Measurements from ENCODE around the gene NOXA1. TPM values are rescaled to one million over a fixed set of nuclear protein-coding genes. Genes with fewer than 3 reads are reported as not detected.
"Not testable (repeated sequence)": the region's sequence is repeated elsewhere in the genome, so short reads cannot be mapped to it uniquely, and the experiment has no call there.

NOXA1 gene
- total RNA-seq, 1 donor from 2014 or later, result 6.9 TPM

- DNase-seq (no peak), ATAC-seq (no peak)
- Histone ChIP-seq H3K27me3 (ENCODE audit: low read depth) (no peaks in the 10 kb centered on the region), H3K4me1 (peaks cover 17% of the 10 kb centered on the region), H3K27ac (no peak overlapping the region), H3K4me3 (no peak overlapping the region), H3K9me3 (no peaks in the 10 kb centered on the region), H3K36me3 (no peaks in the 10 kb centered on the region)
- intact Hi-C loops (cut with DNase I), result no loop called here
- TF ChIP-seq CTCF (IDR thresholded peaks at IDR 0.05), result no peak
These were observed 25.4 kb downstream of the NOXA1 start for GRCh38 chr9:137448602-137448962.

- Histone ChIP-seq H3K4me1 (peaks cover 20% of the 10 kb centered on the region), H3K36me3 (no peaks in the 10 kb centered on the region), H3K27me3 (ENCODE audit: low read depth) (no peaks in the 10 kb centered on the region), H3K9me3 (no peaks in the 10 kb centered on the region), H3K27ac (no peak overlapping the region), H3K4me3 (no peak overlapping the region)
- DNase-seq, result peak; percentile 42
- no peak for ATAC-seq
- TF ChIP-seq CTCF (IDR thresholded peaks at IDR 0.05), result no peak
- intact Hi-C loops (cut with DNase I), result no loop called here
These were observed 26.1 kb downstream of the NOXA1 start for GRCh38 chr9:137449081-137449844.

GRCh38 chr9:137449931-137450538, 26.8 kb downstream of the NOXA1 start:
- Histone ChIP-seq H3K9me3 (no peaks in the 10 kb centered on the region), H3K4me3 (no peak overlapping the region), H3K27me3 (ENCODE audit: low read depth) (no peaks in the 10 kb centered on the region), H3K4me1 (peaks cover 24% of the 10 kb centered on the region), H3K36me3 (no peaks in the 10 kb centered on the region), H3K27ac (no peak overlapping the region)
- intact Hi-C loops (cut with DNase I), result no loop called here
- ATAC-seq (no peak), DNase-seq (peak; percentile 42)
- TF ChIP-seq CTCF (IDR thresholded peaks at IDR 0.05), result no peak

GRCh38 chr9:137450539-137451222, 27.5 kb downstream of the NOXA1 start:
- H3K27ac ChIP-seq, result not testable (repeated sequence)

GRCh38 chr9:137451264-137452005, 28.2 kb downstream of the NOXA1 start:
- H3K27ac ChIP-seq; DNase-seq; H3K4me3 ChIP-seq; H3K27me3 ChIP-seq (ENCODE audit: low read depth); ATAC-seq; intact Hi-C loops (cut with DNase I); H3K36me3 ChIP-seq; H3K9me3 ChIP-seq: not testable (repeated sequence)
- peaks cover 17% of the 10 kb centered on the region for H3K4me1 ChIP-seq

More at GRCh38 chr9:137450539-137451222, 27.5 kb downstream of the NOXA1 start:
- H3K36me3 ChIP-seq; H3K27me3 ChIP-seq (ENCODE audit: low read depth); ATAC-seq; H3K4me3 ChIP-seq; DNase-seq; intact Hi-C loops (cut with DNase I); H3K9me3 ChIP-seq: not testable (repeated sequence)
- peaks cover 21% of the 10 kb centered on the region for H3K4me1 ChIP-seq

GRCh38 chr9:137452006-137452760, 29.0 kb downstream of the NOXA1 start:
- intact Hi-C loops (cut with DNase I), result no loop called here
- ATAC-seq (no peak), DNase-seq (peak; percentile 48)
- Histone ChIP-seq H3K27ac (no peak overlapping the region), H3K36me3 (no peaks in the 10 kb centered on the region), H3K4me1 (peaks cover 17% of the 10 kb centered on the region), H3K9me3 (no peaks in the 10 kb centered on the region), H3K4me3 (no peak overlapping the region), H3K27me3 (ENCODE audit: low read depth) (no peaks in the 10 kb centered on the region)
- no peak for TF ChIP-seq CTCF (IDR thresholded peaks at IDR 0.05)
